Lower leg skin (tissue), 4 donors: Measurements from ENCODE around the gene HIP1R. TPM values are rescaled to one million over a fixed set of nuclear protein-coding genes. Genes with fewer than 3 reads are reported as not detected.

Source experiments
- DNase-seq, 2 donors: peaks; one replicate each; pipeline ENCODE4 v3.0.0-alpha.2; 2019; ENCODE audit warnings: low spot score in 2 of 2
- H3K4me3 ChIP-seq: fragments of 200-600 bp; sonication (generic); 2 replicates; pipeline ENCODE4 v1.5.1; 2017; ENCODE audit warnings: mild to moderate bottlenecking, low read depth; ENCODE audit not compliant: poor library complexity, severe bottlenecking
- CTCF ChIP-seq, 3 donors: fragments of 450-650 bp; IDR thresholded peaks; one replicate each; pipeline ENCODE4 v1.5.1; 2016; ENCODE audit warnings: antibody characterized with exemption in 3 of 3, mild to moderate bottlenecking in 3 of 3, moderate library complexity in 2 of 3
- POLR2A ChIP-seq, 2 donors: fragments of 450-650 bp; IDR thresholded peaks; one replicate each; pipeline ENCODE4 v1.6.1; 2016 to 2017; ENCODE audit warnings: antibody characterized with exemption in 2 of 2, mild to moderate bottlenecking in 1 of 2, moderate library complexity in 1 of 2
- WGBS, 2 donors: methylation state at CpG; one replicate each; pipeline ENCODE4 v1.1.5; 2018; 5-methylcytosine and 5-hydroxymethylcytosine counted together
- intact Hi-C: fragments of 100-400 bp; cut with DNase I; formaldehyde crosslinking; loops from one replicate; pipeline ENCODE4 v1.15.0; 2023; ENCODE audit warnings: low total_unique reads
- total RNA-seq, 4 donors: library from RNA; depleted of rRNA; stranded (reverse); fragments of >200 nt; gene quantifications; one replicate each; pipeline ENCODE4 v1.1.0, GENCODE V29; 2016

HIP1R gene
- total RNA-seq, 4 donors from 2014 or later, result 188 to 342 (median 248) TPM

- intact Hi-C loops, result no loop called here
- 87 to 90% methylated on average over 8 of the region's 8 CpGs for WGBS, 2 donors
Observed at GRCh38 chr12:122869207-122869973, 34.1 kb downstream of the HIP1R start.

GRCh38 chr12:122870163-122870842 is 35.0 kb downstream of the HIP1R start:
- intact Hi-C loops, result no loop called here
- TF ChIP-seq CTCF (IDR thresholded peaks at IDR 0.05), result no peak
- no peak for TF ChIP-seq POLR2A (IDR thresholded peaks at IDR 0.05)
- 90 to 94% methylated on average over 11 of the region's 11 CpGs for WGBS, 2 donors
- DNase-seq, result peak in 1 of 2 donors; percentile 79
- H3K4me3 ChIP-seq, result no peak overlapping the region

More at GRCh38 chr12:122869207-122869973, 34.1 kb downstream of the HIP1R start:
- DNase-seq, result peak in 1 of 2 donors; percentile 56
- H3K4me3 ChIP-seq, result no peak overlapping the region
- no peak for TF ChIP-seq POLR2A (IDR thresholded peaks at IDR 0.05)
- no peak for TF ChIP-seq CTCF (IDR thresholded peaks at IDR 0.05)

GRCh38 chr12:122870867-122871664 is 35.8 kb downstream of the HIP1R start:
- TF ChIP-seq CTCF (IDR thresholded peaks at IDR 0.05) (no peak), POLR2A (IDR thresholded peaks at IDR 0.05) (no peak)
- peak in 1 of 2 donors; percentile 88 for DNase-seq
- intact Hi-C loops, result no loop called here
- no peak overlapping the region for H3K4me3 ChIP-seq
- 7 to 15% methylated on average over 15 of the region's 15 CpGs for WGBS, 2 donors

- intact Hi-C loops, result no loop called here
- TF ChIP-seq POLR2A (IDR thresholded peaks at IDR 0.05) (no peak), CTCF (IDR thresholded peaks at IDR 0.05) (no peak)
- peak; percentile 77 to 91 for DNase-seq
- WGBS, 2 donors, result 7% methylated on average over 23 of the region's 23 CpGs
- no peak overlapping the region for H3K4me3 ChIP-seq
Observed at GRCh38 chr12:122871851-122872780, 36.9 kb downstream of the HIP1R start.

GRCh38 chr12:122872815-122873361 is 37.6 kb downstream of the HIP1R start:
- intact Hi-C loops, result no loop called here

More at GRCh38 chr12:122872815-122873361, 37.6 kb downstream of the HIP1R start:
- peak in 1 of 2 donors; percentile 79 for DNase-seq
- no peak overlapping the region for H3K4me3 ChIP-seq
- 66 to 67% methylated on average over 12 of the region's 12 CpGs for WGBS, 2 donors
- TF ChIP-seq CTCF (IDR thresholded peaks at IDR 0.05) (no peak), POLR2A (IDR thresholded peaks at IDR 0.05) (no peak)
